Measurements from ENCODE around the gene JPH3.
A peak's percentile ranks its signal among the peaks of the same experiment; 100 is the strongest.

Gene JPH3

GRCh38 chr16:87601401-87601981, 817 bp upstream of the JPH3 start:
- DNase-seq (ENCODE audit: low read depth in 2 of 2) = no peak

- no peak for DNase-seq (ENCODE audit: low read depth in 2 of 2)
Observed at GRCh38 chr16:87602821-87603683, 744 bp downstream of the JPH3 start.

- no peak for DNase-seq (ENCODE audit: low read depth in 2 of 2)
Observed at GRCh38 chr16:87603684-87604633, 1.7 kb downstream of the JPH3 start.

GRCh38 chr16:87604634-87605111, 2.4 kb downstream of the JPH3 start:
- DNase-seq (ENCODE audit: low read depth in 2 of 2) = no peak

GRCh38 chr16:87607223-87607622, 4.9 kb downstream of the JPH3 start:
- no peak for DNase-seq (ENCODE audit: low read depth in 2 of 2)

GRCh38 chr16:87607871-87608270, 5.6 kb downstream of the JPH3 start:
- DNase-seq (ENCODE audit: low read depth in 2 of 2) = no peak

GRCh38 chr16:87608400-87608985, 6.2 kb downstream of the JPH3 start:
- DNase-seq (ENCODE audit: low read depth in 2 of 2) = peak in 1 of 2 donors; percentile 25

- DNase-seq (ENCODE audit: low read depth in 2 of 2) = no peak
Observed at GRCh38 chr16:87610026-87610425, 7.7 kb downstream of the JPH3 start.

GRCh38 chr16:87611456-87611855, 9.1 kb downstream of the JPH3 start:
- no peak for DNase-seq (ENCODE audit: low read depth in 2 of 2)

GRCh38 chr16:87613961-87614360, 11.7 kb downstream of the JPH3 start:
- no peak for DNase-seq (ENCODE audit: low read depth in 2 of 2)

GRCh38 chr16:87615621-87616041, 13.3 kb downstream of the JPH3 start:
- DNase-seq (ENCODE audit: low read depth in 2 of 2) = no peak

GRCh38 chr16:87616556-87616955, 14.2 kb downstream of the JPH3 start:
- no peak for DNase-seq (ENCODE audit: low read depth in 2 of 2)

- DNase-seq (ENCODE audit: low read depth in 2 of 2) = no peak
Observed at GRCh38 chr16:87618216-87618615, 15.9 kb downstream of the JPH3 start.

- no peak for DNase-seq (ENCODE audit: low read depth in 2 of 2)
Observed at GRCh38 chr16:87619360-87620200, 17.3 kb downstream of the JPH3 start.

GRCh38 chr16:87620201-87620495, 17.8 kb downstream of the JPH3 start:
- DNase-seq (ENCODE audit: low read depth in 2 of 2) = no peak

- DNase-seq (ENCODE audit: low read depth in 2 of 2) = no peak
Observed at GRCh38 chr16:87621550-87621829, 19.2 kb downstream of the JPH3 start.

GRCh38 chr16:87621976-87622713, 19.8 kb downstream of the JPH3 start:
- DNase-seq (ENCODE audit: low read depth in 2 of 2) = no peak

GRCh38 chr16:87622756-87623319, 20.5 kb downstream of the JPH3 start:
- no peak for DNase-seq (ENCODE audit: low read depth in 2 of 2)

- no peak for DNase-seq (ENCODE audit: low read depth in 2 of 2)
Observed at GRCh38 chr16:87625241-87625797, 23.0 kb downstream of the JPH3 start.

GRCh38 chr16:87626401-87626800, 24.1 kb downstream of the JPH3 start:
- no peak for DNase-seq (ENCODE audit: low read depth in 2 of 2)

All from stimulated activated CD4-positive, alpha-beta T cell treated with anti-CD3 and anti-CD28 coated beads, Interleukin-15, amount 100 ng/mL, for 48 hours (primary cell).